Loucy (cell line): ENCODE results near the gene ZNF382.

Experiments used
- EZH2phosphoT487 ChIP-seq: fragments of 200-600 bp; IDR thresholded peaks from 2 replicates; pipeline ENCODE4 v1.6.1; 2018; ENCODE audit warnings: antibody characterized with exemption, mild to moderate bottlenecking, moderate library complexity, borderline replicate concordance
- TF ChIP-seq, protein P1 (sequence below): fragments of 200-600 bp; sonication (generic); conservative IDR thresholded peaks from 2 replicates; pipeline ENCODE4 v1.5.1; 2014; ENCODE audit warnings: mild to moderate bottlenecking, antibody characterized with exemption, low read length

DNA sequence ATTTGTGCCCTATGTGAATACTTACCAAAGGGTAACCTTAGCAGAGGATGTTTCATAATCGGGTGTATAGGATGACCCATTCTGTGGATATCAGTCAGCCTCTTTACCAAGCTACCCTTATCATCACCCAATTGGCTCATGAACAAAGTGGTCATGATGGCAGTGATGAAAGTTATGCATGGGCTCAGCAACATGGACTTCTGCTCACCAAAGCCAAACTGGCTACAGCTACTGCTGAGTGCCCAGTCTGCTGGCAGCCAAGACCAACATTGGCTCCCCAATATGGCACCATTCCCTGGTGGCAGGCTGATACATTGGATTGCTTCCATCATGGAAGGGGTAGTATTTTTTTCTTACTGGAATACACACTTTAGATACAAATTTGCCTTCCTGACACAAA is 67.3 kb downstream of the ZNF382 start:
- TF ChIP-seq, protein P1, sequence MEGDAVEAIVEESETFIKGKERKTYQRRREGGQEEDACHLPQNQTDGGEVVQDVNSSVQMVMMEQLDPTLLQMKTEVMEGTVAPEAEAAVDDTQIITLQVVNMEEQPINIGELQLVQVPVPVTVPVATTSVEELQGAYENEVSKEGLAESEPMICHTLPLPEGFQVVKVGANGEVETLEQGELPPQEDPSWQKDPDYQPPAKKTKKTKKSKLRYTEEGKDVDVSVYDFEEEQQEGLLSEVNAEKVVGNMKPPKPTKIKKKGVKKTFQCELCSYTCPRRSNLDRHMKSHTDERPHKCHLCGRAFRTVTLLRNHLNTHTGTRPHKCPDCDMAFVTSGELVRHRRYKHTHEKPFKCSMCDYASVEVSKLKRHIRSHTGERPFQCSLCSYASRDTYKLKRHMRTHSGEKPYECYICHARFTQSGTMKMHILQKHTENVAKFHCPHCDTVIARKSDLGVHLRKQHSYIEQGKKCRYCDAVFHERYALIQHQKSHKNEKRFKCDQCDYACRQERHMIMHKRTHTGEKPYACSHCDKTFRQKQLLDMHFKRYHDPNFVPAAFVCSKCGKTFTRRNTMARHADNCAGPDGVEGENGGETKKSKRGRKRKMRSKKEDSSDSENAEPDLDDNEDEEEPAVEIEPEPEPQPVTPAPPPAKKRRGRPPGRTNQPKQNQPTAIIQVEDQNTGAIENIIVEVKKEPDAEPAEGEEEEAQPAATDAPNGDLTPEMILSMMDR = no peak
- TF ChIP-seq EZH2phosphoT487 = no peak
